Glutamatergic neuron (in vitro differentiated cells): ENCODE measurements around the gene DNAAF1. TPM values are rescaled to one million over a fixed set of nuclear protein-coding genes. Genes with fewer than 3 reads are reported as not detected.

Experiments
- DNase-seq: peaks from one replicate; pipeline ENCODE4 v3.0.0; 2022
- H3K27ac Mint-ChIP-seq: one replicate; pipeline ENCODE4 v1.8.0; 2020; ENCODE audit warnings: mild to moderate bottlenecking, mixed read lengths, inconsistent platforms; ENCODE audit not compliant: unreplicated experiment
- H3K27me3 Mint-ChIP-seq: one replicate; pipeline ENCODE4 v1.8.0; 2020; ENCODE audit warnings: mild to moderate bottlenecking, moderate library complexity, mixed read lengths, inconsistent platforms; ENCODE audit not compliant: unreplicated experiment
- H3K36me3 Mint-ChIP-seq: one replicate; pipeline ENCODE4 v1.8.0; 2020; ENCODE audit warnings: mild to moderate bottlenecking, mixed read lengths, inconsistent platforms; ENCODE audit not compliant: unreplicated experiment
- H3K4me1 Mint-ChIP-seq: one replicate; pipeline ENCODE4 v1.8.0; 2020; ENCODE audit warnings: mild to moderate bottlenecking, low read depth, mixed read lengths, inconsistent platforms; ENCODE audit not compliant: unreplicated experiment
- H3K4me3 Mint-ChIP-seq: one replicate; pipeline ENCODE4 v1.8.0; 2020; ENCODE audit warnings: mild to moderate bottlenecking, mixed read lengths, inconsistent platforms; ENCODE audit not compliant: unreplicated experiment
- H3K9me3 Mint-ChIP-seq: one replicate; pipeline ENCODE4 v1.8.0; 2020; ENCODE audit warnings: mild to moderate bottlenecking, moderate library complexity, mixed read lengths, inconsistent platforms; ENCODE audit not compliant: unreplicated experiment
- CTCF ChIP-seq: fragments of 200-600 bp; sonication (generic); IDR thresholded peaks from one replicate; pipeline ENCODE4 v1.5.0; 2021; ENCODE audit not compliant: partially characterized antibody, unreplicated experiment
- total RNA-seq: library from RNA; stranded (reverse); fragmentation: NEBNext Ultra II Directional; extraction: Animal tissue kit (Norgen Biotek cat#: 25700); gene quantifications from one replicate; pipeline ENCODE4 v1.2.1, GENCODE V29; 2021; ENCODE audit not compliant: unreplicated experiment

Gene DNAAF1
- total RNA-seq, 1 donor from 2014 or later, result 0.56 TPM

- Mint-ChIP-seq H3K4me1 (peaks cover 11% of the 10 kb centered on the region), H3K36me3 (no peaks in the 10 kb centered on the region), H3K27me3 (no peaks in the 10 kb centered on the region), H3K4me3 (no peak overlapping the region), H3K27ac (no peak overlapping the region), H3K9me3 (peaks cover 2% of the 10 kb centered on the region)
- TF ChIP-seq CTCF, result no peak
- DNase-seq, result no peak
These were observed 37.8 kb downstream of the DNAAF1 start for GRCh38 chr16:84182680-84183571.

DNA sequence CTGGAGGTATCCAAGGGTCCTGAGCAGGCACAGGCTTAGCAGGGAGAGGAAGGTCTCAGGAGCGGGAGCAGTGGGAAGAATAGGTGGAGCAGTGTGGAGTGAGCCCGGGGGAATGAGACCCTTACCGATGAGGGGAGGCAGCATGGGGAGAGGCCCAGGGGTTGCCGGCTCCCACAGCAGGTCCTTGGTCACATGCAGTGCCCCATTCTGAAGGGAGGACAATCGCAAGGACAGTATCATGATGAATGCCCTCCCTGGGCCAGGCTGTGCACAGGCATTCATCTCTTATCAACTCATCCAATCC, 38.4 kb downstream of the DNAAF1 start:
- Mint-ChIP-seq H3K9me3 (peaks cover 2% of the 10 kb centered on the region), H3K4me3 (no peak overlapping the region), H3K36me3 (no peaks in the 10 kb centered on the region), H3K4me1 (peaks cover 11% of the 10 kb centered on the region), H3K27me3 (no peaks in the 10 kb centered on the region), H3K27ac (no peak overlapping the region)
- TF ChIP-seq CTCF, result no peak
- no peak for DNase-seq

- DNase-seq, result no peak
- Mint-ChIP-seq H3K9me3 (peaks cover 2% of the 10 kb centered on the region), H3K36me3 (no peaks in the 10 kb centered on the region), H3K27me3 (no peaks in the 10 kb centered on the region), H3K27ac (no peak overlapping the region), H3K4me3 (peak overlapping the region; percentile 64), H3K4me1 (peaks cover 11% of the 10 kb centered on the region)
- TF ChIP-seq CTCF, result no peak
These were observed 38.9 kb downstream of the DNAAF1 start for GRCh38 chr16:84183911-84184591.

DNA sequence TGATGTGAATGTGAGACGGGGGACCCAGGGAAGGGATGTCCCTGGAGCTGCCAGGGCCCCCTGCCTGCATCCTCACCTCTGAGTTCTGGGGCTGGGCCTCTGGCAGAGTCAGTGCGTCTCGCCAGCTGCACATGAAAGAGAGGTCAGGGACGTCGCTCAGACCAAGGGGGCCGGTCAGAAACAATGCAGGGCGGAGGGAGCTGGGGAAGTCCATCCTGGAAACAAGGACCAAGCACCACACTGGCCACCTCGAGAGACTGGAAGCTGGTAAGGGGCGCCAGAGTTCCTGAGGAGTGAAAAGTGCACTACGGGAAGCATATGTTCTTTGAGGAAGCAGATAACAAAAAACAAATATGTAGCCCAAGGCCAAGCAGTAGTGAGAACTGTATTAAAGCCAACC, 39.7 kb downstream of the DNAAF1 start:
- no peak overlapping the region for H3K27ac Mint-ChIP-seq
- H3K27me3 Mint-ChIP-seq, result no peaks in the 10 kb centered on the region
- no peaks in the 10 kb centered on the region for H3K36me3 Mint-ChIP-seq
- H3K4me1 Mint-ChIP-seq, result peaks cover 11% of the 10 kb centered on the region
- DNase-seq, result no peak
- H3K9me3 Mint-ChIP-seq, result peaks cover 2% of the 10 kb centered on the region
- no peak for TF ChIP-seq CTCF
- H3K4me3 Mint-ChIP-seq, result peak overlapping the region; percentile 64

GRCh38 chr16:84186685-84187437, 41.8 kb downstream of the DNAAF1 start, which contains the start of gene TAF1C:
Gene TAF1C, minus strand, starts transcription at chr16:84187057. Its CDS starts 2,069 bp downstream, at chr16:84184988.
- Mint-ChIP-seq H3K36me3 (no peaks in the 10 kb centered on the region), H3K9me3 (peaks cover 3% of the 10 kb centered on the region), H3K27me3 (no peaks in the 10 kb centered on the region), H3K4me1 (peaks cover 14% of the 10 kb centered on the region), H3K4me3 (peak within 1 kb of the TSS; percentile 94), H3K27ac (peak within 1 kb of the TSS; percentile 81)
- TF ChIP-seq CTCF, result peak; percentile 88
- DNase-seq, result peak; percentile 90
